Fibroblast of pulmonary artery (primary cell): ENCODE measurements around the gene CELF4.

Experiments
- DNase-seq: peaks from one replicate; pipeline ENCODE4 v3.0.0-alpha.2; 2010; ENCODE audit warnings: low read depth
- H3K4me3 ChIP-seq: replicated peaks from 2 replicates; pipeline ENCODE4 v1.5.1; 2011; ENCODE audit warnings: low read depth, mild to moderate bottlenecking, control low read depth, low read length, moderate library complexity
- CTCF ChIP-seq: IDR thresholded peaks from 2 replicates; pipeline ENCODE4 v1.5.1; 2011; ENCODE audit warnings: mild to moderate bottlenecking, control low read depth, low read length, inconsistent platforms; ENCODE audit errors: missing control alignments

CELF4 gene

GRCh38 chr18:37328946-37329719 lies 236.5 kb downstream of the CELF4 start:
- no peak for DNase-seq

GRCh38 chr18:37327063-37327577 lies 238.5 kb downstream of the CELF4 start:
- H3K4me3 ChIP-seq = no peak overlapping the region
- DNase-seq = no peak
- TF ChIP-seq CTCF = no peak

More at GRCh38 chr18:37328946-37329719, 236.5 kb downstream of the CELF4 start:
- no peak for TF ChIP-seq CTCF
- no peak overlapping the region for H3K4me3 ChIP-seq

GRCh38 chr18:37322492-37323035 lies 243.0 kb downstream of the CELF4 start:
- TF ChIP-seq CTCF = peak; percentile 89
- DNase-seq = peak; percentile 47
- no peak overlapping the region for H3K4me3 ChIP-seq

GRCh38 chr18:37321582-37322491 lies 243.8 kb downstream of the CELF4 start:
- no peak for DNase-seq
- TF ChIP-seq CTCF = no peak
- no peak overlapping the region for H3K4me3 ChIP-seq

GRCh38 chr18:37320317-37320716 lies 245.3 kb downstream of the CELF4 start:
- no peak for DNase-seq
- no peak overlapping the region for H3K4me3 ChIP-seq
- TF ChIP-seq CTCF = no peak

- TF ChIP-seq CTCF = no peak
- no peak for DNase-seq
- H3K4me3 ChIP-seq = no peak overlapping the region
Measured at GRCh38 chr18:37318360-37319355, 246.9 kb downstream of the CELF4 start.
